Measurements from ENCODE around the gene ZBTB5. TPM values are rescaled to one million over a fixed set of nuclear protein-coding genes. Genes with fewer than 3 reads are reported as not detected.
"Not testable (repeated sequence)": the region's sequence is repeated elsewhere in the genome, so short reads cannot be mapped to it uniquely, and the experiment has no call there.

ZBTB5 gene
- total RNA-seq, 1 donor from 2014 or later: 9.2 TPM

DNA sequence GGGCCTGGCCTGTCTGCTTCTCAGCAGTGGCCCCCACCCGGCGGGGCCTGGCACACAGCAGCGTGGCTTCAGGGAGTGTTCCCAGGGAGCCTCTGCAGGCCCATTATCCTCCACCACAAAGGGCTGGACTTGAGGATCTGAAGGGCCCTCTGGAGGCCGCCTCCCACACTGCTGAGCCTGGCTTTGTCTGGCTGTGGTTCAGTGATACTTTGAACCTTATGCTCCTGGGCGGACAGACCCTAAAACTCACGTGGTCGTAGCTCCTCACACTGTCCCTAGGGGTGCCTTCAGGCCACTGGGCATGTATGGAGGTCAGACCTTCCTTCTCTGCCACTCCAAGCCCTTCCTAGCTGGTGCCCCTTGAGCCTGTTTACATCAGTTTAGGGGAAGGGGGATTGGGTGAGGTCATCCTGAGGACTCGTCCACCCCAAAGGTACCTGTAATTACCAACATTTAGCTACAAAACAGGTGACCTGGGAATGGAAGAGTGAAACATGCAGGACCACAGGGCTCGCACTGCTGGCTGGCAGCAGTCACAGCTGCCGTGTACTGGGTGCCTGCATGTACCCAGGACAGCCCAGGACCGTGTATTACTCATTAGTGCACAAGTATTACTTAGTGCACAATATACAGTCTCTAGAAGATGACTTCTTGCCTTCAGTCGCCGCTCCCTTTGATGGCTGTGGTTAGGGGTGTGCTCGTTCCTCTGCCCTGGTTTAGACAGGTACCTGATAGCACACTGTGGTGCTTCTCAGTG is 34.2 kb downstream of the ZBTB5 start:
- Histone ChIP-seq H3K4me1 (peaks cover 14% of the 10 kb centered on the region), H3K9me3 (no peaks in the 10 kb centered on the region), H3K36me3 (peaks cover 79% of the 10 kb centered on the region), H3K27ac (no peak overlapping the region), H3K27me3 (ENCODE audit: low read depth) (no peaks in the 10 kb centered on the region), H3K4me3 (no peak overlapping the region)
- DNase-seq (no peak), ATAC-seq (peak; percentile 36 to 53)
- TF ChIP-seq, protein P1, sequence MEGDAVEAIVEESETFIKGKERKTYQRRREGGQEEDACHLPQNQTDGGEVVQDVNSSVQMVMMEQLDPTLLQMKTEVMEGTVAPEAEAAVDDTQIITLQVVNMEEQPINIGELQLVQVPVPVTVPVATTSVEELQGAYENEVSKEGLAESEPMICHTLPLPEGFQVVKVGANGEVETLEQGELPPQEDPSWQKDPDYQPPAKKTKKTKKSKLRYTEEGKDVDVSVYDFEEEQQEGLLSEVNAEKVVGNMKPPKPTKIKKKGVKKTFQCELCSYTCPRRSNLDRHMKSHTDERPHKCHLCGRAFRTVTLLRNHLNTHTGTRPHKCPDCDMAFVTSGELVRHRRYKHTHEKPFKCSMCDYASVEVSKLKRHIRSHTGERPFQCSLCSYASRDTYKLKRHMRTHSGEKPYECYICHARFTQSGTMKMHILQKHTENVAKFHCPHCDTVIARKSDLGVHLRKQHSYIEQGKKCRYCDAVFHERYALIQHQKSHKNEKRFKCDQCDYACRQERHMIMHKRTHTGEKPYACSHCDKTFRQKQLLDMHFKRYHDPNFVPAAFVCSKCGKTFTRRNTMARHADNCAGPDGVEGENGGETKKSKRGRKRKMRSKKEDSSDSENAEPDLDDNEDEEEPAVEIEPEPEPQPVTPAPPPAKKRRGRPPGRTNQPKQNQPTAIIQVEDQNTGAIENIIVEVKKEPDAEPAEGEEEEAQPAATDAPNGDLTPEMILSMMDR (IDR thresholded peaks at IDR 0.05): no peak
- intact Hi-C loops (cut with DNase I): no loop called here

DNA sequence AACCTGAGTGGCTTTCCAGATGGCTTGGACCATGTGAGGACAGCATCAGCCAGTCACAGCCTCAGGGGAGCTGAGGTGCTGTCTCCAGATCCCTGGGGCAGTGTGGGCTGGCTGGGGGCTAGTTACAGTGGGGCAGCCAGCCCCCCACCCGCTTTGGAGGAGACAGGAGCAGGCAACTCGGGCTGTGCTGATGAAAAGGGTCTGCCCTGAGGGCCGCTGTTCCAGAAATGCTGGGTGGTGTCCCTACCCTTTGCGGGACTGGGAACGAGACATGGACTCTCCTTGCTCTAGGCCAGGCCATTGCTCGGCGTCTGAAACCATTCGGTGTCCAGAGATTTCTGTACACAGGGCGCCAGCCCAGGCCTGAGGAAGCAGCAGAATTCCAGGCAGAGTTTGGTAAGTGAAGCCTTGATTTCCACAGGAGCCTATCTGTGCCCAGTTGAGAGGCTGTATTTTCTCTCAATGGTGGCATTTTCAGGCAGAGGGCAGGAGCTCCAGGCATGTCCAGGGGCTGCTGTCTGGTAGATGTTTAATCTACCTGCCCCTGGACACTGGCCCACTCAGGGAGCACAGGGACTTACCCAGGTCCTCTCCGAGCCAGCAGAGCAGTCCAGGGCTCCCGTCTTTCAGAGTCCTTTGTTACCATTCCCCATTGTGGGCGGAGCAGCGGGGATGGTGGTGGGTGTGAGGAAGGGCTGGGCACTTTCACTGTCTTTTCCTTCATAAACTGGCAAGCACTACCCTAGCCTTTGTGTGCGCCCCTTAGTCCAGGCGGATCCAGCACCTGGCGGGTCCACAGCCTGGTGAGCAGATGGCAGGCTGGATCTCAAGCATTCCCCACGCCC is 35.6 kb downstream of the ZBTB5 start:
- ATAC-seq: no peak
- H3K4me1 ChIP-seq: peaks cover 18% of the 10 kb centered on the region
- intact Hi-C loops (cut with DNase I): no loop called here
- H3K36me3 ChIP-seq: peaks cover 70% of the 10 kb centered on the region
- no peak overlapping the region for H3K27ac ChIP-seq
- DNase-seq: no peak
- no peaks in the 10 kb centered on the region for H3K27me3 ChIP-seq (ENCODE audit: low read depth)
- no peak overlapping the region for H3K4me3 ChIP-seq
- TF ChIP-seq, protein P1 (IDR thresholded peaks at IDR 0.05): no peak
- H3K9me3 ChIP-seq: no peaks in the 10 kb centered on the region

DNA sequence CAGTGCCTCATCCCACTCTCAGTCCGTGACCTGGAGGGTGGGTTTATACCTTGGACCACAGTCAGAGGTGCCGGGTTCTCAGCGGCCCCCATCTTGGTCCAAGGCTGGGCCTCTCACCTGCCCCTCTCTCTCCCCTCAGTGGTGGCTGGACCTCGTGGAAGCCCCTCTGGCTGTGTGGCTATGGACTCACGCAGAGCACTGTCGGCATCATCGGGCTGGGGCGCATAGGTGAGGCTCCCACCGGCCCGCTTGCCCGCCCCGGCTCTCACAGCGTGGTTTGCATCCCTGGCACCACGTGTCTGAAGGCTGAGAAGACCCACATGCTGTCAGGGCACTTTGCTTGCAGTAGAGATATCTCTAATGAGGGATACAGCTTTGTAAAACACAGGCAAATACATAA is 36.9 kb downstream of the ZBTB5 start:
- Histone ChIP-seq H3K27ac (no peak overlapping the region), H3K4me1 (peaks cover 27% of the 10 kb centered on the region), H3K36me3 (peaks cover 57% of the 10 kb centered on the region), H3K27me3 (ENCODE audit: low read depth) (no peaks in the 10 kb centered on the region), H3K9me3 (no peaks in the 10 kb centered on the region), H3K4me3 (no peak overlapping the region)
- DNase-seq (no peak), ATAC-seq (no peak)
- intact Hi-C loops (cut with DNase I): no loop called here
- TF ChIP-seq, protein P1 (IDR thresholded peaks at IDR 0.05): no peak

DNA sequence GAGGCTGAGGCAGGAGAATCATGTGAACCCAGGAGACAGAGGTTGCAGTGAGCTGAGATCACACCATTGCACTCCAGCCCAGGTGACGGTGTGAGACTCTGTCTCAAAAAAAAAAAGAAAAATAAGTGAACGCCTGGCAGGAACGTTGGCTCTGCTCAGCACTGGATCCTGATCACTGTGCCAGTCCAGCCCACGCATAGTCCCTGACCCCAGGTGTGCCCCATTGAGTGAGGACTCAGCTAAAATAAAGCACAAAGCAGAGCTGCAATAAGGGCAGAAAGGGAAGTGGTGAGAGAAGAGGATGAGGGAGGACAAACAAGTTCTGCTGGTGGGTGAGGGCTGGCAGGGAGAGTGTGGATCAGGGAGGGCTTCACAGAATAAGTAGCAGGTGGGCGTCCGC is 38.4 kb downstream of the ZBTB5 start:
- DNase-seq: no peak
- Histone ChIP-seq H3K36me3 (peaks cover 53% of the 10 kb centered on the region), H3K4me3 (no peak overlapping the region), H3K4me1 (peaks cover 22% of the 10 kb centered on the region), H3K9me3 (no peaks in the 10 kb centered on the region), H3K27ac (no peak overlapping the region), H3K27me3 (ENCODE audit: low read depth) (no peaks in the 10 kb centered on the region)
- TF ChIP-seq, protein P1 (IDR thresholded peaks at IDR 0.05): no peak
- intact Hi-C loops (cut with DNase I): no loop called here
- ATAC-seq: no peak

DNA sequence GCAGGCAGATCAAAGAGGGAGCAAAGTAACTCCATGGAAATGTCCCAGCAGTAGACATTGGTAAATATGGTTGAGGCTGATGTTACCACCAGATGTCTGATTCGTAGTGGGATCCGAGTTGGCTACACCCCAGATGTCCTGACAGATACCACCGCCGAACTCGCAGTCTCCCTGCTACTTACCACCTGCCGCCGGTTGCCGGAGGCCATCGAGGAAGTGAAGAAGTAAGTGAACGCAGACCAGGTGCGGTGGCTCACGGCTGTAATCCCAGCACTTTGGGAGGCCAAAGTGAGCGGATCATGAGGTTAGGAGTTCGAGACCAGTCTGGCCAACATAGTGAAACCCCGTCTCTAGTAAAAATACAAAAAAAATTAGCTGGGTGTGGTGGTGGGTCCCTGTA is 38.8 kb downstream of the ZBTB5 start:
- H3K36me3 ChIP-seq: peaks cover 53% of the 10 kb centered on the region
- H3K9me3 ChIP-seq; DNase-seq; ATAC-seq; H3K27ac ChIP-seq; intact Hi-C loops (cut with DNase I); H3K4me3 ChIP-seq; H3K27me3 ChIP-seq (ENCODE audit: low read depth): not testable (repeated sequence)
- peaks cover 25% of the 10 kb centered on the region for H3K4me1 ChIP-seq

DNA sequence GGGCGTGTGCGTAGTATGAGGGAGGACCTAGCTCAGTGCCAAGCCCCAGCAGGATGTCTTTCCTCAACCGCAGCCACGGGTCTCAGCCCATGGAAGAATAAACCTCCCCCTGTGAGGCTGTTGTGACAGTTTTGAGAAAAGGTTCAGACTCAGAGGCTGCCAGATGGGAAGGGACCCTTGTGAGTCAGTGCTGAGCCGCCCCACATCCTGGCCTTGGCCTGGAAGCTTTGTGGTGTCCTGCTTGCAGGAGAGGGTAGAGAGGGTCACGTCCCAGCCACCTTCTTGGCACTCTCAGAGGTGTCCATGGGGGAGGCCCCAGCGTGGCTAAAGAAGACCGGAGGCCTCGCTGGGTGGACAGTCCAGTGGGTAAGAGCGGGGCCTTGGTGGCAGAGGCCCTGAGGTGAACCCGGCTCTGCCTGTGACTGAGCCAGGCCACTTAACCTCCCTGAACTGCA is 39.9 kb downstream of the ZBTB5 start:
- H3K27me3 ChIP-seq (ENCODE audit: low read depth): no peaks in the 10 kb centered on the region
- ATAC-seq (no peak), DNase-seq (no peak)
- H3K9me3 ChIP-seq: no peaks in the 10 kb centered on the region
- intact Hi-C loops (cut with DNase I): no loop called here
- H3K36me3 ChIP-seq: peaks cover 43% of the 10 kb centered on the region
- TF ChIP-seq, protein P1 (IDR thresholded peaks at IDR 0.05): no peak
- H3K27ac ChIP-seq: no peak overlapping the region
- H3K4me1 ChIP-seq: peaks cover 25% of the 10 kb centered on the region
- H3K4me3 ChIP-seq: no peak overlapping the region
